Prostate gland (tissue), 2 donors: Measurements from ENCODE around the gene CYB561D2. TPM values are rescaled to one million over a fixed set of nuclear protein-coding genes. Genes with fewer than 3 reads are reported as not detected.

ENCODE experiments used
- DNase-seq: peaks from one replicate; pipeline ENCODE4 v3.0.0-alpha.2; 2019; ENCODE audit warnings: low spot score
- H3K27ac ChIP-seq, 2 donors: fragments of 200-600 bp; sonication (generic); 2 replicates each; pipeline ENCODE4 v1.5.1; 2017 to 2019
- H3K27me3 ChIP-seq: fragments of 200-600 bp; sonication (generic); replicated peaks from 2 replicates; pipeline ENCODE4 v1.5.1; 2019; ENCODE audit not compliant: insufficient read depth
- H3K36me3 ChIP-seq, 2 donors: fragments of 200-600 bp; sonication (generic); 1 replicate in 1 of 2; 2 replicates in 1 of 2; pipeline versions ENCODE4 v1.5.1 to v1.8.1; 2017 to 2019
- H3K4me1 ChIP-seq: fragments of 200-600 bp; sonication (generic); replicated peaks from 2 replicates; pipeline ENCODE4 v1.5.1; 2019
- H3K4me3 ChIP-seq, 2 donors: fragments of 200-600 bp; sonication (generic); 2 replicates each; pipeline ENCODE4 v1.5.1; 2017 to 2019
- H3K9me3 ChIP-seq: fragments of 200-600 bp; sonication (generic); 2 replicates; pipeline ENCODE4 v1.5.1; 2017
- POLR2A ChIP-seq: fragments of 450-650 bp; IDR thresholded peaks from one replicate; pipeline ENCODE4 v1.6.1; 2016; ENCODE audit warnings: antibody characterized with exemption, mild to moderate bottlenecking
- POLR2AphosphoS5 ChIP-seq: sonication (generic); formaldehyde crosslinking; IDR thresholded peaks from one replicate; pipeline ENCODE4 v1.6.1; 2017; ENCODE audit warnings: antibody characterized with exemption
- WGBS: methylation state at CpG from one replicate; pipeline ENCODE4 v1.1.5; 2018; 5-methylcytosine and 5-hydroxymethylcytosine counted together
- intact Hi-C: fragments of 100-400 bp; cut with DNase I; formaldehyde crosslinking; loops from one replicate; pipeline ENCODE4 v1.14.2; 2022
- total RNA-seq, 2 donors: library from RNA; depleted of rRNA; stranded (reverse); fragments of >200 nt; gene quantifications; one replicate each; pipeline ENCODE4 v1.1.0, GENCODE V29; 2016
- TF ChIP-seq, protein P1 (sequence below), 4 experiments: fragments of 200-600 bp in 2 of 4; fragments of 450-650 bp in 2 of 4; sonication (generic) in 2 of 4; IDR thresholded peaks; 1 replicate in 3 of 4; 2 replicates in 1 of 4; pipeline ENCODE4 v1.5.1; 2016 to 2019; ENCODE audit warnings: antibody characterized with exemption in 4 of 4, mild to moderate bottlenecking in 2 of 4, moderate library complexity in 2 of 4

The CYB561D2 gene
- total RNA-seq, 2 donors from 2014 or later = 33.2 to 39.9 TPM

- H3K27me3 ChIP-seq = no peaks in the 10 kb centered on the region
- H3K4me3 ChIP-seq = no peak overlapping the region
- intact Hi-C loops = loop anchor here (2.0 to 10.0 kb wide), 2 partner anchors 196 to 1058 kb away; no protein-coding TSS in a partner anchor
- no peaks in the 10 kb centered on the region for H3K9me3 ChIP-seq
- DNase-seq = peak; percentile 73
- TF ChIP-seq POLR2AphosphoS5 = peak; percentile 73
- TF ChIP-seq POLR2A = no peak
- TF ChIP-seq, protein P1, sequence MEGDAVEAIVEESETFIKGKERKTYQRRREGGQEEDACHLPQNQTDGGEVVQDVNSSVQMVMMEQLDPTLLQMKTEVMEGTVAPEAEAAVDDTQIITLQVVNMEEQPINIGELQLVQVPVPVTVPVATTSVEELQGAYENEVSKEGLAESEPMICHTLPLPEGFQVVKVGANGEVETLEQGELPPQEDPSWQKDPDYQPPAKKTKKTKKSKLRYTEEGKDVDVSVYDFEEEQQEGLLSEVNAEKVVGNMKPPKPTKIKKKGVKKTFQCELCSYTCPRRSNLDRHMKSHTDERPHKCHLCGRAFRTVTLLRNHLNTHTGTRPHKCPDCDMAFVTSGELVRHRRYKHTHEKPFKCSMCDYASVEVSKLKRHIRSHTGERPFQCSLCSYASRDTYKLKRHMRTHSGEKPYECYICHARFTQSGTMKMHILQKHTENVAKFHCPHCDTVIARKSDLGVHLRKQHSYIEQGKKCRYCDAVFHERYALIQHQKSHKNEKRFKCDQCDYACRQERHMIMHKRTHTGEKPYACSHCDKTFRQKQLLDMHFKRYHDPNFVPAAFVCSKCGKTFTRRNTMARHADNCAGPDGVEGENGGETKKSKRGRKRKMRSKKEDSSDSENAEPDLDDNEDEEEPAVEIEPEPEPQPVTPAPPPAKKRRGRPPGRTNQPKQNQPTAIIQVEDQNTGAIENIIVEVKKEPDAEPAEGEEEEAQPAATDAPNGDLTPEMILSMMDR (IDR thresholded peaks at IDR 0.05) = peak; percentile 14 to 71 (median 52)
- no peaks in the 10 kb centered on the region for H3K36me3 ChIP-seq
- 24% methylated on average over 14 of the region's 14 CpGs for WGBS
- peak overlapping the region in 1 of 2 donors; percentile 31 for H3K27ac ChIP-seq
- H3K4me1 ChIP-seq = peaks cover 18% of the 10 kb centered on the region
Measured at GRCh38 chr3:50347187-50347813, 3.4 kb upstream of the CYB561D2 start.

DNA sequence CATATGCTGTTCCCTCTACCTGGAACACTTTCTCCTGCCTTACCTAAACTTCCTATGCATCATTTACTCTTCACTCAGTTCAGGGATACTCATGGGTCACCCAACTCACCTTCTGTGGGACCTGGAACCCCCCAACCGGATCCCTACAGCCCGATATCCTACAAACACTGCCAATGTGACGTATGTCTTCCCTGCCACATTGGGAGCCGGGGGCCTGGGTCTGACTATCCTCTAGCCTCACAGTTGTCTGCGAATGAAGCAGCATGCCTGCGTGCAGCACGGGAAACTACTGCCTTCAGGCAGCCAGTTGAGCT lies 492 bp upstream of the CYB561D2 start:
- H3K4me1 ChIP-seq = peaks cover 18% of the 10 kb centered on the region
- WGBS = 2% methylated on average over 7 of the region's 7 CpGs
- intact Hi-C loops = loop anchor here (10.0 kb wide), 1 partner anchor 1035 kb away; the partner anchor contains the start of gene MANF

DNA sequence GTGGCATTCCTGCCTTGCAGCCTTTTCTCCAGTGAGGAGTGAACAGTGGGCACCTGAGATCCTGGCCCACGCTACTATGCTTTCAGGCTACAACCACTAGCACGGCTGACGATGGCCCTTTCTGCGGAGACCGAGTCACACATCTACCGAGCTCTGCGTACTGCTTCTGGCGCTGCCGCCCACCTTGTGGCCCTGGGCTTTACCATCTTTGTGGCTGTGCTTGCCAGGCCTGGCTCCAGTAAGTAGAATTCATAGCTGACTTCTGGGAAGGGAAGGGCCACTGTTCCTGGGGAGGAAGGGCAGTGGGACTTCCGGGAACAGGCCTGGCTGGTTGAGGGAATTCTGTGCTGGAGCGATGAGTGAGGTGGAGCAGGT lies 648 bp downstream of the CYB561D2 start:
- intact Hi-C loops = loop anchor here (10.0 kb wide), 1 partner anchor 1033 kb away; the partner anchor contains the start of gene MANF
- no peak for TF ChIP-seq POLR2AphosphoS5
- TF ChIP-seq, protein P1 (IDR thresholded peaks at IDR 0.05) = no peak
- TF ChIP-seq POLR2A = no peak
- 49% methylated on average over 11 of the region's 11 CpGs for WGBS
- peak overlapping the region; percentile 73 to 91 for H3K4me3 ChIP-seq
- H3K9me3 ChIP-seq = no peaks in the 10 kb centered on the region
- H3K27me3 ChIP-seq = no peaks in the 10 kb centered on the region
- H3K36me3 ChIP-seq = no peaks in the 10 kb centered on the region
- H3K27ac ChIP-seq = peak overlapping the region; percentile 94 to 96
- DNase-seq = no peak
- H3K4me1 ChIP-seq = peaks cover 26% of the 10 kb centered on the region

More for the DNA sequence above, 492 bp upstream of the CYB561D2 start:
- H3K4me3 ChIP-seq = peak overlapping the region; percentile 73 to 91
- peak overlapping the region; percentile 94 to 96 for H3K27ac ChIP-seq
- no peaks in the 10 kb centered on the region for H3K9me3 ChIP-seq
- H3K27me3 ChIP-seq = no peaks in the 10 kb centered on the region
- H3K36me3 ChIP-seq = no peaks in the 10 kb centered on the region
- no peak for DNase-seq
- no peak for TF ChIP-seq POLR2A
- TF ChIP-seq POLR2AphosphoS5 = no peak
- TF ChIP-seq, protein P1 (IDR thresholded peaks at IDR 0.05) = no peak

DNA sequence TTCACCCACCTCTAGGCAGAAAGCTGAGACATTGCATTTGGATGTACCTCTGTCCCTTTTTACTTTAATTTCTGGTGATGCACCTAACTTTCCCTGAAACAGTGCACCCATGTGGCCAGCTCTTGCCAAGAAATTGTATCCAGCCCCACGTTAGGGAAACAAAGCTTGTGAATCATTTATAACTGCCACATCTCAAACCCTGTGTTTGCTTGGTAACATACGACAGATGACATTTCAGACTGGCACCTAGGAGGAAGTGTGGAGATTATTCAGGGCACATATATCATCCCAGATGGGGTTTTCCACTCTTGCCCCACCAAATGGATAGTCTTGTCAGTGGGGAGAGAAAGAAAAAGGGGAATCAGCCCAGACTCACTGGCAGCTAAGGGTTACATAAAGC lies 2.1 kb downstream of the CYB561D2 start:
- peaks cover 37% of the 10 kb centered on the region for H3K4me1 ChIP-seq
- intact Hi-C loops = loop anchor here (10.0 kb wide), 1 partner anchor 1032 kb away; the partner anchor contains the start of gene MANF
- no peak overlapping the region for H3K27ac ChIP-seq
- DNase-seq = no peak
- H3K27me3 ChIP-seq = no peaks in the 10 kb centered on the region
- 15% methylated on average over 2 of the region's 2 CpGs for WGBS
- no peaks in the 10 kb centered on the region for H3K36me3 ChIP-seq
- no peaks in the 10 kb centered on the region for H3K9me3 ChIP-seq
- TF ChIP-seq POLR2A = no peak
- H3K4me3 ChIP-seq = no peak overlapping the region

- intact Hi-C loops = loop anchor here (10.0 kb wide), 1 partner anchor 1031 kb away; the partner anchor contains the start of gene MANF
- Histone ChIP-seq H3K9me3 (no peaks in the 10 kb centered on the region), H3K4me3 (no peak overlapping the region), H3K36me3 (no peaks in the 10 kb centered on the region), H3K4me1 (peaks cover 39% of the 10 kb centered on the region), H3K27me3 (no peaks in the 10 kb centered on the region), H3K27ac (no peak overlapping the region)
- TF ChIP-seq POLR2A = no peak
- TF ChIP-seq POLR2AphosphoS5 = no peak
- TF ChIP-seq, protein P1 (IDR thresholded peaks at IDR 0.05) = no peak
- WGBS = 81% methylated on average over 10 of the region's 12 CpGs
- no peak for DNase-seq
Measured at GRCh38 chr3:50353245-50354004, 2.8 kb downstream of the CYB561D2 start.
